HEK293 (cell line): ENCODE data around the gene APBB2.

Experiments
- BCL11B ChIP-seq: fragments of 450-650 bp; formaldehyde crosslinking; IDR thresholded peaks from 2 replicates; pipeline ENCODE4 v1.5.1; 2016; ENCODE audit warnings: low read depth, missing biosample characterization, missing genetic modification characterization
- KLF8 ChIP-seq: fragments of 450-650 bp; formaldehyde crosslinking; IDR thresholded peaks from 2 replicates; pipeline ENCODE4 v1.5.1; 2016; ENCODE audit warnings: missing biosample characterization, missing genetic modification characterization
- KLF9 ChIP-seq: fragments of 450-650 bp; formaldehyde crosslinking; IDR thresholded peaks from 2 replicates; pipeline ENCODE4 v1.5.1; 2016; ENCODE audit warnings: missing biosample characterization, missing genetic modification characterization, low read depth
- PRDM1 ChIP-seq: fragments of 450-650 bp; formaldehyde crosslinking; IDR thresholded peaks from 2 replicates; pipeline ENCODE4; 2016; ENCODE audit warnings: missing biosample characterization, missing genetic modification characterization
- SALL2 ChIP-seq: fragments of 450-650 bp; formaldehyde crosslinking; IDR thresholded peaks from 2 replicates; pipeline ENCODE4 v1.5.0; 2017; ENCODE audit warnings: missing biosample characterization, mild to moderate bottlenecking, missing genetic modification characterization, borderline replicate concordance
- ZFP3 ChIP-seq: fragments of 450-650 bp; formaldehyde crosslinking; IDR thresholded peaks from 2 replicates; pipeline ENCODE4 v1.5.1; 2016; ENCODE audit warnings: low read depth, missing biosample characterization, missing genetic modification characterization
- ZNF10 ChIP-seq: fragments of 450-650 bp; formaldehyde crosslinking; IDR thresholded peaks from 2 replicates; pipeline ENCODE4 v1.5.1; 2017; ENCODE audit warnings: missing biosample characterization, missing genetic modification characterization
- ZNF121 ChIP-seq: fragments of 450-650 bp; formaldehyde crosslinking; IDR thresholded peaks from 2 replicates; pipeline ENCODE4 v1.5.1; 2016; ENCODE audit warnings: missing biosample characterization, missing genetic modification characterization
- ZNF16 ChIP-seq: fragments of 450-650 bp; formaldehyde crosslinking; IDR thresholded peaks from 2 replicates; pipeline ENCODE4 v1.5.1; 2016; ENCODE audit warnings: low read depth, missing biosample characterization, missing genetic modification characterization
- ZNF221 ChIP-seq: fragments of 450-650 bp; formaldehyde crosslinking; IDR thresholded peaks from 2 replicates; pipeline ENCODE4 v1.5.1; 2017; ENCODE audit warnings: missing biosample characterization, missing genetic modification characterization, borderline replicate concordance
- ZNF302 ChIP-seq: fragments of 450-650 bp; formaldehyde crosslinking; IDR thresholded peaks from 2 replicates; pipeline ENCODE4 v1.5.1; 2016; ENCODE audit warnings: missing biosample characterization, missing genetic modification characterization, low read depth
- ZNF404 ChIP-seq: fragments of 450-650 bp; formaldehyde crosslinking; IDR thresholded peaks from 2 replicates; pipeline ENCODE4 v1.5.1; 2017; ENCODE audit warnings: missing biosample characterization, missing genetic modification characterization
- ZNF473 ChIP-seq: fragments of 450-650 bp; formaldehyde crosslinking; IDR thresholded peaks from 2 replicates; pipeline ENCODE4 v1.5.1; 2017; ENCODE audit warnings: missing biosample characterization, missing genetic modification characterization
- ZNF544 ChIP-seq: fragments of 450-650 bp; formaldehyde crosslinking; IDR thresholded peaks from 2 replicates; pipeline ENCODE4 v1.5.0; 2017; ENCODE audit warnings: missing biosample characterization, missing genetic modification characterization
- ZNF561 ChIP-seq: fragments of 450-650 bp; IDR thresholded peaks from 2 replicates; pipeline ENCODE4 v1.5.1; 2018; ENCODE audit warnings: missing biosample characterization, missing genetic modification characterization, borderline replicate concordance
- ZNF610 ChIP-seq: fragments of 450-650 bp; formaldehyde crosslinking; IDR thresholded peaks from 2 replicates; pipeline ENCODE4 v1.5.1; 2016; ENCODE audit warnings: missing biosample characterization, missing genetic modification characterization, borderline replicate concordance
- ZNF621 ChIP-seq: fragments of 450-650 bp; formaldehyde crosslinking; IDR thresholded peaks from 2 replicates; pipeline ENCODE4 v1.5.1; 2017; ENCODE audit warnings: missing biosample characterization, missing genetic modification characterization
- ZNF76 ChIP-seq: fragments of 450-650 bp; formaldehyde crosslinking; IDR thresholded peaks from 2 replicates; pipeline ENCODE4; 2016; ENCODE audit warnings: low read depth, missing biosample characterization, missing genetic modification characterization, borderline replicate concordance
- ZNF837 ChIP-seq: fragments of 450-650 bp; formaldehyde crosslinking; IDR thresholded peaks from 2 replicates; pipeline ENCODE4 v1.5.1; 2016; ENCODE audit warnings: missing biosample characterization, missing genetic modification characterization
- ZSCAN30 ChIP-seq: fragments of 450-650 bp; IDR thresholded peaks from 2 replicates; pipeline ENCODE4 v1.5.1; 2018; ENCODE audit warnings: missing biosample characterization, mild to moderate bottlenecking, missing genetic modification characterization, moderate library complexity
- TF ChIP-seq, protein P1 (sequence below): fragments of 450-650 bp; formaldehyde crosslinking; IDR thresholded peaks from 2 replicates; pipeline ENCODE4; 2016; ENCODE audit warnings: missing biosample characterization, missing genetic modification characterization
- TF ChIP-seq, protein P2 (sequence below): fragments of 450-650 bp; formaldehyde crosslinking; IDR thresholded peaks from 2 replicates; pipeline ENCODE4 v1.5.1; 2016; ENCODE audit warnings: missing biosample characterization, missing genetic modification characterization
- TF ChIP-seq, protein P3 (sequence below): fragments of 450-650 bp; formaldehyde crosslinking; IDR thresholded peaks from 2 replicates; pipeline ENCODE4 v1.5.1; 2016; ENCODE audit warnings: missing biosample characterization, missing genetic modification characterization, borderline replicate concordance
- TF ChIP-seq, protein P4 (sequence below): fragments of 450-650 bp; formaldehyde crosslinking; IDR thresholded peaks from 2 replicates; pipeline ENCODE4 v1.5.1; 2016; ENCODE audit warnings: missing biosample characterization, missing genetic modification characterization
- TF ChIP-seq, protein P5 (sequence below): fragments of 450-650 bp; formaldehyde crosslinking; IDR thresholded peaks from 2 replicates; pipeline ENCODE4 v1.5.1; 2016; ENCODE audit warnings: missing biosample characterization, missing genetic modification characterization, low read depth

The APBB2 gene

DNA sequence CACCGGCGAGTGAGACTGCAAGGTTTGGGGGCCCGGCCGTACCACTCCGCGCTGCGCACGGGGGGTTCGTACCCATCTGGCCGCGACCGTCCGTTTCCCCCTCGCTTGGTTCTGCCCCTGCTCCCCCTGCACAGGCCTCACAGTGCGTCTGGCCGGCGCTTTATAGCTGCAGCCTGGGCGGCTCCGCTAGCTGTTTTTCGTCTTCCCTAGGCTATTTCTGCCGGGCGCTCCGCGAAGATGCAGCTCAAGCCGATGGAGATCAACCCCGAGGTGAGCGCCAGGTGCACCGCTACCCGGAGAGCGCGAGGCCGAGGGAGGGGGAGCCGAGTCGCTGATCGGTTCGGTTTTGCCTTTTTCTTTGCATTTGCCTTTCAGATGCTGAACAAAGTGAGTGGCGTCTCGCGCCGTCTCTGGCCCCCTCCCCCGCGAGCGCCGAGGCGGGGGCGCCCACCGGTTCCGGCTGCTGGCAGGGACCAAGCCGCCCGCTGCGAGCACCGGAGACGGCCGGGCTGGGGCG lies 42.5 kb upstream of the APBB2 start, which contains the start of gene UCHL1 (continued):
- TF ChIP-seq, protein P1, sequence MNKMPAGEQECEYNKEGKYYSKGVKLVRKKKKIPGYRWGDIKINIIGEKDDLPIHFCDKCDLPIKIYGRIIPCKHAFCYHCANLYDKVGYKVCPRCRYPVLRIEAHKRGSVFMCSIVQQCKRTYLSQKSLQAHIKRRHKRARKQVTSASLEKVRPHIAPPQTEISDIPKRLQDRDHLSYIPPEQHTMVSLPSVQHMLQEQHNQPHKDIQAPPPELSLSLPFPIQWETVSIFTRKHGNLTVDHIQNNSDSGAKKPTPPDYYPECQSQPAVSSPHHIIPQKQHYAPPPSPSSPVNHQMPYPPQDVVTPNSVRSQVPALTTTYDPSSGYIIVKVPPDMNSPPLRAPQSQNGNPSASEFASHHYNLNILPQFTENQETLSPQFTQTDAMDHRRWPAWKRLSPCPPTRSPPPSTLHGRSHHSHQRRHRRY (tag by site-specific recombination) = no peak
- TF ChIP-seq BCL11B (tag by site-specific recombination) = no peak
- 0 out of 2 replicates have a peak, but pooled peaks have one; percentile 7 for TF ChIP-seq ZNF561 (tag by site-specific recombination)
- no peak for TF ChIP-seq ZNF404
- TF ChIP-seq ZNF76 (tag by site-specific recombination) = 0 out of 2 replicates have a peak, but pooled peaks have one; percentile 38
- TF ChIP-seq ZNF610 (tag by site-specific recombination) = no peak; the same call in 1 of the 2 replicates
- TF ChIP-seq ZNF621 = no peak
- TF ChIP-seq PRDM1 (tag by site-specific recombination) = no peak
- TF ChIP-seq, protein P2, sequence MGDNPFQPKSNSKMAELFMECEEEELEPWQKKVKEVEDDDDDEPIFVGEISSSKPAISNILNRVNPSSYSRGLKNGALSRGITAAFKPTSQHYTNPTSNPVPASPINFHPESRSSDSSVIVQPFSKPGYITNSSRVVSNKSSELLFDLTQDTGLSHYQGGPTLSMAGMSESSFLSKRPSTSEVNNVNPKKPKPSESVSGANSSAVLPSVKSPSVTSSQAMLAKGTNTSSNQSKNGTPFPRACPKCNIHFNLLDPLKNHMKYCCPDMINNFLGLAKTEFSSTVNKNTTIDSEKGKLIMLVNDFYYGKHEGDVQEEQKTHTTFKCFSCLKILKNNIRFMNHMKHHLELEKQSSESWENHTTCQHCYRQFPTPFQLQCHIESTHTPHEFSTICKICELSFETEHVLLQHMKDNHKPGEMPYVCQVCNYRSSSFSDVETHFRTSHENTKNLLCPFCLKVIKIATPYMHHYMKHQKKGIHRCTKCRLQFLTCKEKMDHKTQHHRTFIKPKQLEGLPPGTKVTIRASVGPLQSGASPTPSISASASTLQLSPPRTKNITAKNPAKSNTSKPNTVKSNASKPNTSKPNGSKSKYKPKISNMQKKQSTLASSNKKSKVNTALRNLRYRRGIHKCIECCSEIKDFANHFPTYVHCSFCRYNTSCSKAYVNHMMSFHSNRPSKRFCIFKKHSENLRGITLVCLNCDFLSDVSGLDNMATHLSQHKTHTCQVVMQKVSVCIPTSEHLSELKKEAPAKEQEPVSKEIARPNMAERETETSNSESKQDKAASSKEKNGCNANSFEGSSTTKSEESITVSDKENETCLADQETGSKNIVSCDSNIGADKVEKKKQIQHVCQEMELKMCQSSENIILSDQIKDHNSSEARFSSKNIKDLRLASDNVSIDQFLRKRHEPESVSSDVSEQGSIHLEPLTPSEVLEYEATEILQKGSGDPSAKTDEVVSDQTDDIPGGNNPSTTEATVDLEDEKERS (tag by site-specific recombination) = no peak
- TF ChIP-seq KLF8 (tag by site-specific recombination) = peak; percentile 58; the same call in 1 of the 2 replicates
- TF ChIP-seq, protein P3, sequence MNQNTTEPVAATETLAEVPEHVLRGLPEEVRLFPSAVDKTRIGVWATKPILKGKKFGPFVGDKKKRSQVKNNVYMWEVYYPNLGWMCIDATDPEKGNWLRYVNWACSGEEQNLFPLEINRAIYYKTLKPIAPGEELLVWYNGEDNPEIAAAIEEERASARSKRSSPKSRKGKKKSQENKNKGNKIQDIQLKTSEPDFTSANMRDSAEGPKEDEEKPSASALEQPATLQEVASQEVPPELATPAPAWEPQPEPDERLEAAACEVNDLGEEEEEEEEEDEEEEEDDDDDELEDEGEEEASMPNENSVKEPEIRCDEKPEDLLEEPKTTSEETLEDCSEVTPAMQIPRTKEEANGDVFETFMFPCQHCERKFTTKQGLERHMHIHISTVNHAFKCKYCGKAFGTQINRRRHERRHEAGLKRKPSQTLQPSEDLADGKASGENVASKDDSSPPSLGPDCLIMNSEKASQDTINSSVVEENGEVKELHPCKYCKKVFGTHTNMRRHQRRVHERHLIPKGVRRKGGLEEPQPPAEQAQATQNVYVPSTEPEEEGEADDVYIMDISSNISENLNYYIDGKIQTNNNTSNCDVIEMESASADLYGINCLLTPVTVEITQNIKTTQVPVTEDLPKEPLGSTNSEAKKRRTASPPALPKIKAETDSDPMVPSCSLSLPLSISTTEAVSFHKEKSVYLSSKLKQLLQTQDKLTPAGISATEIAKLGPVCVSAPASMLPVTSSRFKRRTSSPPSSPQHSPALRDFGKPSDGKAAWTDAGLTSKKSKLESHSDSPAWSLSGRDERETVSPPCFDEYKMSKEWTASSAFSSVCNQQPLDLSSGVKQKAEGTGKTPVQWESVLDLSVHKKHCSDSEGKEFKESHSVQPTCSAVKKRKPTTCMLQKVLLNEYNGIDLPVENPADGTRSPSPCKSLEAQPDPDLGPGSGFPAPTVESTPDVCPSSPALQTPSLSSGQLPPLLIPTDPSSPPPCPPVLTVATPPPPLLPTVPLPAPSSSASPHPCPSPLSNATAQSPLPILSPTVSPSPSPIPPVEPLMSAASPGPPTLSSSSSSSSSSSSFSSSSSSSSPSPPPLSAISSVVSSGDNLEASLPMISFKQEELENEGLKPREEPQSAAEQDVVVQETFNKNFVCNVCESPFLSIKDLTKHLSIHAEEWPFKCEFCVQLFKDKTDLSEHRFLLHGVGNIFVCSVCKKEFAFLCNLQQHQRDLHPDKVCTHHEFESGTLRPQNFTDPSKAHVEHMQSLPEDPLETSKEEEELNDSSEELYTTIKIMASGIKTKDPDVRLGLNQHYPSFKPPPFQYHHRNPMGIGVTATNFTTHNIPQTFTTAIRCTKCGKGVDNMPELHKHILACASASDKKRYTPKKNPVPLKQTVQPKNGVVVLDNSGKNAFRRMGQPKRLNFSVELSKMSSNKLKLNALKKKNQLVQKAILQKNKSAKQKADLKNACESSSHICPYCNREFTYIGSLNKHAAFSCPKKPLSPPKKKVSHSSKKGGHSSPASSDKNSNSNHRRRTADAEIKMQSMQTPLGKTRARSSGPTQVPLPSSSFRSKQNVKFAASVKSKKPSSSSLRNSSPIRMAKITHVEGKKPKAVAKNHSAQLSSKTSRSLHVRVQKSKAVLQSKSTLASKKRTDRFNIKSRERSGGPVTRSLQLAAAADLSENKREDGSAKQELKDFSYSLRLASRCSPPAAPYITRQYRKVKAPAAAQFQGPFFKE (tag by site-specific recombination) = no peak
- no peak for TF ChIP-seq ZNF221
- TF ChIP-seq ZNF16 (tag by site-specific recombination) = no peak
- no peak for TF ChIP-seq ZNF10 (tag by site-specific recombination)
- no peak for TF ChIP-seq SALL2 (tag by site-specific recombination)
- peak; percentile 72; the same call in 1 of the 2 replicates for TF ChIP-seq ZSCAN30 (tag by site-specific recombination)
- no peak for TF ChIP-seq ZNF121 (tag by site-specific recombination)
- TF ChIP-seq ZNF302 (tag by site-specific recombination) = no peak
- TF ChIP-seq ZNF473 = no peak
- peak; percentile 20 for TF ChIP-seq KLF9 (tag by site-specific recombination)
- TF ChIP-seq, protein P4, sequence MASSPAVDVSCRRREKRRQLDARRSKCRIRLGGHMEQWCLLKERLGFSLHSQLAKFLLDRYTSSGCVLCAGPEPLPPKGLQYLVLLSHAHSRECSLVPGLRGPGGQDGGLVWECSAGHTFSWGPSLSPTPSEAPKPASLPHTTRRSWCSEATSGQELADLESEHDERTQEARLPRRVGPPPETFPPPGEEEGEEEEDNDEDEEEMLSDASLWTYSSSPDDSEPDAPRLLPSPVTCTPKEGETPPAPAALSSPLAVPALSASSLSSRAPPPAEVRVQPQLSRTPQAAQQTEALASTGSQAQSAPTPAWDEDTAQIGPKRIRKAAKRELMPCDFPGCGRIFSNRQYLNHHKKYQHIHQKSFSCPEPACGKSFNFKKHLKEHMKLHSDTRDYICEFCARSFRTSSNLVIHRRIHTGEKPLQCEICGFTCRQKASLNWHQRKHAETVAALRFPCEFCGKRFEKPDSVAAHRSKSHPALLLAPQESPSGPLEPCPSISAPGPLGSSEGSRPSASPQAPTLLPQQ (tag by site-specific recombination) = no peak; the same call in 1 of the 2 replicates
- TF ChIP-seq, protein P5, sequence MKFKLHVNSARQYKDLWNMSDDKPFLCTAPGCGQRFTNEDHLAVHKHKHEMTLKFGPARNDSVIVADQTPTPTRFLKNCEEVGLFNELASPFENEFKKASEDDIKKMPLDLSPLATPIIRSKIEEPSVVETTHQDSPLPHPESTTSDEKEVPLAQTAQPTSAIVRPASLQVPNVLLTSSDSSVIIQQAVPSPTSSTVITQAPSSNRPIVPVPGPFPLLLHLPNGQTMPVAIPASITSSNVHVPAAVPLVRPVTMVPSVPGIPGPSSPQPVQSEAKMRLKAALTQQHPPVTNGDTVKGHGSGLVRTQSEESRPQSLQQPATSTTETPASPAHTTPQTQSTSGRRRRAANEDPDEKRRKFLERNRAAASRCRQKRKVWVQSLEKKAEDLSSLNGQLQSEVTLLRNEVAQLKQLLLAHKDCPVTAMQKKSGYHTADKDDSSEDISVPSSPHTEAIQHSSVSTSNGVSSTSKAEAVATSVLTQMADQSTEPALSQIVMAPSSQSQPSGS (tag by site-specific recombination) = no peak
- no peak for TF ChIP-seq ZNF544 (tag by site-specific recombination)
- TF ChIP-seq ZFP3 = no peak
- no peak for TF ChIP-seq ZNF837 (tag by site-specific recombination)
